HG03039 (cell line): Measurements from ENCODE around the gene LGR6.
"Not testable (repeated sequence)": the region's sequence is repeated elsewhere in the genome, so short reads cannot be mapped to it uniquely, and the experiment has no call there.

Experiments
- ATAC-seq: cut with Tn5 transposase; IDR thresholded peaks from one replicate; pipeline ENCODE4 v1.9.1; 2021; ENCODE audit warnings: mild to moderate bottlenecking, moderate library complexity; ENCODE audit not compliant: unreplicated experiment

Gene LGR6

GRCh38 chr1:202235003-202235660 is 41.5 kb downstream of the LGR6 start:
- ATAC-seq: no peak

GRCh38 chr1:202235856-202236837 is 42.5 kb downstream of the LGR6 start:
- ATAC-seq: no peak

DNA sequence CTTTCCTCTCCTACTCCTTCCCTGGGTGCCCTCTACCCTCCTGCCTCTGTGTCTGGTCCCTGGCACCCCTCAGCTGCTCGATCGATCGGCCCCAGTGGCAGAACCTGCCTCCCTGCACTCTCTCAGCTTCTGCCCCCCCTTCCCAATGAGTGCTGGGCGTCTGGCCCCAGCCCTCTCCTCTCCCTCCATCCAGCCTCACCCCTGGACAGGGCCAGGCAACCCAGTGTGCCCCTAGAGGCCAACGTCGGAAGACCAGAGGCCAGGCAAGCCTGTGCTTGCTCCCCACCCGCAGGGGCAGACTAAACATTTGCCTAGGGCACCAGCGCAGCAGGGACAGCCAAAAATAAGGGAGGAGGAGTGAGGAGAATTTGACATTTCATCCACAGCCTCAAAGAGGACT is 43.5 kb downstream of the LGR6 start:
- no peak for ATAC-seq

- ATAC-seq: no peak
Observed at GRCh38 chr1:202238914-202239313, 45.3 kb downstream of the LGR6 start.

GRCh38 chr1:202240226-202240625 is 46.6 kb downstream of the LGR6 start:
- ATAC-seq: not testable (repeated sequence)

GRCh38 chr1:202240956-202241355 is 47.4 kb downstream of the LGR6 start:
- no peak for ATAC-seq

- ATAC-seq: no peak
Observed at GRCh38 chr1:202241376-202242079, 47.9 kb downstream of the LGR6 start.

DNA sequence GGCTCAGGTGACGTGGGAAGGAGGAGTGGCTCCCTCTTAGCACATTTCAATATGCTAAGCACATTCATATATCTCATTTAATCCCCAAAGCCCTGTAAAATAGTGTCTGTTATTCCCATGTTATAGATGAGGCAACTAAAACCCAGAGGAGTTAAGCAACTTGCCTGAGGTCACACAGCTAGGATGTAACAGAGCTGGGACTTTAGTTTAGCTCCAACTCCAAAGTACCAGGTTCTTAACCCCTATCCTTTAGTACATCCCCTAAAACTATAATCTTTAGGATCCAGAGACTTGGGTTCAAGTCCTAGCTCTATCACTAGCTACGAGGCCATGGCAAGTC is 48.5 kb downstream of the LGR6 start:
- no peak for ATAC-seq

GRCh38 chr1:202243006-202243405 is 49.4 kb downstream of the LGR6 start:
- ATAC-seq: no peak

DNA sequence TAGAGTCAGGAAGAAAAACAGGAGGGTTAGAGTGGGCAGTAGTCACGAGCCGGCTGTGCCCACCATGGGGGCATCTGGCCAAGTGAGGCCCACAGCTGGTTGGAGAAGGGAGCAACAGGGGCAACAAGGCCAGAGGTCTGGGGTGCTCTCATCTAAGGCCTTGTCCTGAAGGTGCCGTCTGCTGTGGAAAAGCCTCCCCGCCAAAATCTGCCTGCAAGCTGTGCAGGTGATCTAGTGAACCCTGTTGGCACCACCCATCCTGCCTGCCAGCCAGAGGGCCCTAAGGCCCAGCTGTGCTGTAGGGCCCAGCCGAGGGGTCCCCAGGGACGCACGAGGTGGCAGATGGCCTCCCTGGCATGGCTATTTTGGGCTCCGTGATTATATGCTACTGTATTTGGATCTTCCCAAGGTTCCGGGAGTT is 51.3 kb downstream of the LGR6 start:
- ATAC-seq: no peak

DNA sequence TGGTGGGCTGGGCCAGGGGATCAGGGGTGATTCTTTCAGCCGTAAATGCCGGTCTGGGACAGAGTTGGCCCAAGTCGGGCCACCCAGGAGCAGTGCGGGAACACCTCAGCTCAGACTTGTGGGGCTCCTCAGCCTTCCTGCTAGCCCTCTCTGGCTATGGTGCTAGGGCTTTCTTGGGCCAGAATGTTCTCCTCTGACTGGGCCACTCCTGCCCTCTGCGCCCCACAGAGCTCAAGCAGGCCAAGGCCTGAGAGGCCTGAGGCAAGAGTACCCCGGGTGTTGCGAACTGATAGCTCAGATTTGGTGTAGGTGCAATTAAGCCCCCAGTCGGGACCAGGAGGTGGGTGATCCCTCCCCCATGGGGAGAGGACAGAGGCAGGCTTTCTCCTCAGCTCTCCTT is 51.8 kb downstream of the LGR6 start:
- ATAC-seq: no peak

- ATAC-seq: no peak
Observed at GRCh38 chr1:202247104-202247503, 53.5 kb downstream of the LGR6 start.

- no peak for ATAC-seq
Observed at GRCh38 chr1:202247837-202248795, 54.5 kb downstream of the LGR6 start.

GRCh38 chr1:202248861-202249260 is 55.3 kb downstream of the LGR6 start:
- no peak for ATAC-seq

DNA sequence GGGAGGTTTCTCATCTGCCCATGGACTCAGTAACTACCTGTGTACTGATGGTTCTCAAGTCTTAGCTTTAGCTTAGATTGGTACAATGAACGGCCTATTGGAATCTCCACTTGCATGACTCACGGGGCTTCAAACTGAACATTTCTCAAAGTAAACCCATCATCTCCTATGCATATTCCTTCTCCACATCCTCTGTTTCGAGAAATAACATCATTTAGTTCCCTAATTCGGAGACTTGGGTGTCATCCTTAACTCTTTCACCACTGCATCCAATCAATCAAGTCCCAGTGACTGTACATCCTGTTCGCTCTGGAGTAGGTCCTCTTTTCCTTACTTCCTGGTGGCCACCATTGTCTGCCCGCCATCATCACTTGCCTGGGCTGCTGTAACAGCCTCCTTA is 55.8 kb downstream of the LGR6 start:
- ATAC-seq: no peak

- no peak for ATAC-seq
Observed at GRCh38 chr1:202249846-202250245, 56.2 kb downstream of the LGR6 start.

DNA sequence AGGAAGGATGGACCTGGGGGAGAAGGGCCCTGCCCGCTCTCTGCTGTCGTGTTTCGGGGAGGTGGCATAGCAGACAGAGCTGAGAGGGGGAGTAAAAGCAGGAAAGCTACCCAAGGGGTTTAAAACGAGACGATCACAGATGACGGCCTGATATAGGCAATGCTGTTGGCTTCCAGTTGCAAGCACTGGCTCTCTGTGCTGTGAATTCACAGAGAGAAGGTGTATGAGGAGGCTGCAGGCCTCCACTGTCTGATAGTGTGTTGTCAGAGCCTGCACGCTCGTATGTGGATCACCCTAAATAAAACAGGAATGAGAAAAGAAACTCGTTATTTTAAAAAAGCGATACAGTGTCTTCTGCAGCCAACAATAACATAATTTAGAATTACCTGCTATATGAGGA is 57.4 kb downstream of the LGR6 start:
- no peak for ATAC-seq

GRCh38 chr1:202251424-202252256 is 58.0 kb downstream of the LGR6 start:
- no peak for ATAC-seq

- no peak for ATAC-seq
Observed at GRCh38 chr1:202252271-202252670, 58.7 kb downstream of the LGR6 start.
